Neural crest cell (in vitro differentiated cells): ENCODE data around the gene STK24. TPM values are rescaled to one million over a fixed set of nuclear protein-coding genes. Genes with fewer than 3 reads are reported as not detected.

ENCODE experiments used
- DNase-seq: peaks from one replicate; pipeline ENCODE4 v3.0.0; 2021; ENCODE audit warnings: low read depth, mixed read lengths, low spot score
- H3K27ac Mint-ChIP-seq: one replicate; pipeline ENCODE4 v1.8.0; 2021; ENCODE audit warnings: mild to moderate bottlenecking, mixed read lengths; ENCODE audit not compliant: unreplicated experiment
- H3K27me3 Mint-ChIP-seq: 2 replicates; pipeline ENCODE4 v1.8.0; 2021; ENCODE audit warnings: low read depth, mild to moderate bottlenecking, mixed read lengths
- H3K36me3 Mint-ChIP-seq: 2 replicates; pipeline ENCODE4 v1.8.0; 2021; ENCODE audit warnings: low read depth, mild to moderate bottlenecking, mixed read lengths
- H3K4me1 Mint-ChIP-seq: 2 replicates; pipeline ENCODE4 v1.8.0; 2021; ENCODE audit warnings: mixed read lengths
- H3K4me3 Mint-ChIP-seq: one replicate; pipeline ENCODE4 v1.8.0; 2021; ENCODE audit warnings: mild to moderate bottlenecking, mixed read lengths
- H3K9me3 Mint-ChIP-seq: 2 replicates; pipeline ENCODE4 v1.8.0; 2021; ENCODE audit warnings: mixed read lengths
- CTCF ChIP-seq: fragments of 200-600 bp; sonication (generic); conservative IDR thresholded peaks from 2 replicates; pipeline ENCODE4 v1.5.0; 2021; ENCODE audit warnings: antibody characterized with exemption, mild to moderate bottlenecking
- total RNA-seq: library from RNA; stranded (reverse); gene quantifications from 2 replicates; pipeline ENCODE4 v1.2.1, GENCODE V29; 2021

STK24 gene
- total RNA-seq, 1 donor from 2014 or later, result 114 TPM

GRCh38 chr13:98433654-98434053 lies 143.3 kb downstream of the STK24 start:
- no peaks in the 10 kb centered on the region for H3K9me3 Mint-ChIP-seq
- H3K4me3 Mint-ChIP-seq, result no peak overlapping the region
- no peak for DNase-seq
- no peaks in the 10 kb centered on the region for H3K27me3 Mint-ChIP-seq
- H3K36me3 Mint-ChIP-seq, result peaks cover 18% of the 10 kb centered on the region
- H3K27ac Mint-ChIP-seq, result peak overlapping the region; percentile 78
- peaks cover 4% of the 10 kb centered on the region for H3K4me1 Mint-ChIP-seq
- TF ChIP-seq CTCF, result no peak

GRCh38 chr13:98432638-98433037 lies 144.3 kb downstream of the STK24 start:
- Mint-ChIP-seq H3K9me3 (no peaks in the 10 kb centered on the region), H3K4me1 (peaks cover 4% of the 10 kb centered on the region), H3K27me3 (no peaks in the 10 kb centered on the region), H3K4me3 (no peak overlapping the region), H3K27ac (peak overlapping the region; percentile 96), H3K36me3 (peaks cover 18% of the 10 kb centered on the region)
- no peak for TF ChIP-seq CTCF
- no peak for DNase-seq

GRCh38 chr13:98429977-98430736 lies 146.8 kb downstream of the STK24 start:
- peaks cover 13% of the 10 kb centered on the region for H3K36me3 Mint-ChIP-seq
- no peak for TF ChIP-seq CTCF

GRCh38 chr13:98429531-98429930 lies 147.4 kb downstream of the STK24 start:
- TF ChIP-seq CTCF, result no peak
- Mint-ChIP-seq H3K27me3 (no peaks in the 10 kb centered on the region), H3K4me3 (no peak overlapping the region), H3K4me1 (no peaks in the 10 kb centered on the region), H3K9me3 (no peaks in the 10 kb centered on the region), H3K36me3 (peaks cover 14% of the 10 kb centered on the region), H3K27ac (no peak overlapping the region)
- DNase-seq, result no peak

More at GRCh38 chr13:98429977-98430736, 146.8 kb downstream of the STK24 start:
- H3K27ac Mint-ChIP-seq, result peak overlapping the region; percentile 91
- no peak for DNase-seq
- no peak overlapping the region for H3K4me3 Mint-ChIP-seq
- H3K27me3 Mint-ChIP-seq, result no peaks in the 10 kb centered on the region
- H3K4me1 Mint-ChIP-seq, result no peaks in the 10 kb centered on the region
- no peaks in the 10 kb centered on the region for H3K9me3 Mint-ChIP-seq

GRCh38 chr13:98429081-98429480 lies 147.8 kb downstream of the STK24 start:
- no peak for TF ChIP-seq CTCF
- H3K4me3 Mint-ChIP-seq, result no peak overlapping the region
- no peaks in the 10 kb centered on the region for H3K27me3 Mint-ChIP-seq
- H3K36me3 Mint-ChIP-seq, result peaks cover 18% of the 10 kb centered on the region
- DNase-seq, result no peak
- no peaks in the 10 kb centered on the region for H3K9me3 Mint-ChIP-seq
- H3K4me1 Mint-ChIP-seq, result no peaks in the 10 kb centered on the region
- H3K27ac Mint-ChIP-seq, result no peak overlapping the region
